Osteoblast (primary cell): ENCODE measurements around the gene LRRC4C. TPM values are rescaled to one million over a fixed set of nuclear protein-coding genes. Genes with fewer than 3 reads are reported as not detected.

Experiments used
- DNase-seq: peaks from one replicate; pipeline ENCODE4 v3.0.0; 2011; ENCODE audit warnings: low spot score, mixed read lengths; ENCODE audit not compliant: insufficient read length; ENCODE audit errors: missing footprints
- H2AFZ ChIP-seq: 2 replicates; pipeline ENCODE4 v1.6.0; 2011; ENCODE audit warnings: mild to moderate bottlenecking, low read length
- H3K27ac ChIP-seq: 2 replicates; pipeline ENCODE4 v1.5.1; 2011; ENCODE audit warnings: mild to moderate bottlenecking, low read depth, low read length, moderate library complexity
- H3K27me3 ChIP-seq: 2 replicates; pipeline ENCODE4 v1.6.0; 2012; ENCODE audit warnings: mild to moderate bottlenecking, control low read depth, inconsistent platforms, low read length, moderate library complexity; ENCODE audit not compliant: insufficient read depth
- H3K36me3 ChIP-seq: 2 replicates; pipeline ENCODE4 v1.5.1; 2011; ENCODE audit warnings: mild to moderate bottlenecking, low read length, control low read depth, moderate library complexity; ENCODE audit not compliant: insufficient read depth
- H3K4me1 ChIP-seq: 2 replicates; pipeline ENCODE4 v1.5.1; 2011; ENCODE audit warnings: mild to moderate bottlenecking, low read length, control low read depth, moderate library complexity; ENCODE audit not compliant: insufficient read depth
- H3K4me2 ChIP-seq: 2 replicates; pipeline ENCODE4 v1.6.0; 2011; ENCODE audit warnings: mild to moderate bottlenecking, low read length; ENCODE audit not compliant: insufficient read depth
- H3K4me3 ChIP-seq: fragments of 200-600 bp; sonication (generic); 3 replicates; pipeline ENCODE4 v1.5.1; 2012; ENCODE audit warnings: mild to moderate bottlenecking, low read length, inconsistent platforms; ENCODE audit not compliant: insufficient read depth
- H3K79me2 ChIP-seq: 2 replicates; pipeline ENCODE4 v1.6.0; 2012; ENCODE audit warnings: mild to moderate bottlenecking, low read length, control low read depth, inconsistent platforms; ENCODE audit not compliant: insufficient read depth
- H3K9me3 ChIP-seq: 2 replicates; pipeline ENCODE4 v1.5.1; 2011; ENCODE audit warnings: low read depth, low read length, control low read depth
- H4K20me1 ChIP-seq: 2 replicates; pipeline ENCODE4 v1.6.0; 2012; ENCODE audit warnings: mild to moderate bottlenecking, low read length, control low read depth; ENCODE audit not compliant: insufficient read depth
- total RNA-seq: library from RNA; depleted of rRNA; stranded (reverse); fragments of >200 nt; gene quantifications from 2 replicates; pipeline ENCODE4 v1.2.3, GENCODE V29; 2012
- TF ChIP-seq, protein P1 (sequence below): IDR thresholded peaks from 2 replicates; pipeline ENCODE4 v1.5.1; 2011; ENCODE audit warnings: mild to moderate bottlenecking, low read depth, low read length, moderate library complexity; ENCODE audit errors: extremely low read depth

Gene LRRC4C
- total RNA-seq, 1 donor, result 2.2 TPM

DNA sequence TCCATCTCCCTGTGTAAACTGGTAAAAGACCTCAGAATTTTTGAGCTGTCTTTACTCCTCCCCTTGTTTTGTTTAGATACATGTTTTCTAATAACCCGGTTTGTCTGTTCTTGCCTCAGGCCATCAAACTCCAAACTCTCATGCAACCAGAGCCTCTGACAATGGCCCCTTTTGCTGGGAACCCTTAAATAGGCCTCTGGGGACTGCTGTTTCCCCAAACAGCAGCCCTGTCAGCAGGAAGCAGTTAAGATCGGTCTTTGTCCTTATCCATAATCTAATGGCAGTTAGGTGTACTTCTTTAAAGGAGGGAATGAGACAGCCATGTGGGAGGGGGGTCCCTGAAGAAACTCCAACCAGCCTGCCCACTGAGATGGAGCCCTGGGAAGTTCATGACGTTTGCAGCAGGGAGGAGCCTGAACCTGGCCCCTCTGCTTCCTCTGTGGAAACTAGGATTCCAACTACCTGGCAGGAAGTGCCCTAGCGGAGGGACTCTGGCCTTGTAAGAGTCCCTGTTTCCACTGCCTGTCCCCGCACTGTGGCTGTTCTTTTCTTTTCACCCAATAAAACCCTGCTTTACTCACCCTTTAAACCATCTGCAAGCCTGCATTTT is 1354.4 kb downstream of the LRRC4C start:
- no peak for DNase-seq
- Histone ChIP-seq H3K27ac (no peak overlapping the region), H3K27me3 (no peaks in the 10 kb centered on the region), H3K9me3 (no peaks in the 10 kb centered on the region), H4K20me1 (no peaks in the 10 kb centered on the region), H3K4me1 (no peaks in the 10 kb centered on the region), H3K79me2 (no peaks in the 10 kb centered on the region), H3K36me3 (no peaks in the 10 kb centered on the region), H2AFZ (no peak overlapping the region), H3K4me3 (no peak overlapping the region), H3K4me2 (no peak overlapping the region)
- TF ChIP-seq, protein P1, sequence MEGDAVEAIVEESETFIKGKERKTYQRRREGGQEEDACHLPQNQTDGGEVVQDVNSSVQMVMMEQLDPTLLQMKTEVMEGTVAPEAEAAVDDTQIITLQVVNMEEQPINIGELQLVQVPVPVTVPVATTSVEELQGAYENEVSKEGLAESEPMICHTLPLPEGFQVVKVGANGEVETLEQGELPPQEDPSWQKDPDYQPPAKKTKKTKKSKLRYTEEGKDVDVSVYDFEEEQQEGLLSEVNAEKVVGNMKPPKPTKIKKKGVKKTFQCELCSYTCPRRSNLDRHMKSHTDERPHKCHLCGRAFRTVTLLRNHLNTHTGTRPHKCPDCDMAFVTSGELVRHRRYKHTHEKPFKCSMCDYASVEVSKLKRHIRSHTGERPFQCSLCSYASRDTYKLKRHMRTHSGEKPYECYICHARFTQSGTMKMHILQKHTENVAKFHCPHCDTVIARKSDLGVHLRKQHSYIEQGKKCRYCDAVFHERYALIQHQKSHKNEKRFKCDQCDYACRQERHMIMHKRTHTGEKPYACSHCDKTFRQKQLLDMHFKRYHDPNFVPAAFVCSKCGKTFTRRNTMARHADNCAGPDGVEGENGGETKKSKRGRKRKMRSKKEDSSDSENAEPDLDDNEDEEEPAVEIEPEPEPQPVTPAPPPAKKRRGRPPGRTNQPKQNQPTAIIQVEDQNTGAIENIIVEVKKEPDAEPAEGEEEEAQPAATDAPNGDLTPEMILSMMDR, result no peak

DNA sequence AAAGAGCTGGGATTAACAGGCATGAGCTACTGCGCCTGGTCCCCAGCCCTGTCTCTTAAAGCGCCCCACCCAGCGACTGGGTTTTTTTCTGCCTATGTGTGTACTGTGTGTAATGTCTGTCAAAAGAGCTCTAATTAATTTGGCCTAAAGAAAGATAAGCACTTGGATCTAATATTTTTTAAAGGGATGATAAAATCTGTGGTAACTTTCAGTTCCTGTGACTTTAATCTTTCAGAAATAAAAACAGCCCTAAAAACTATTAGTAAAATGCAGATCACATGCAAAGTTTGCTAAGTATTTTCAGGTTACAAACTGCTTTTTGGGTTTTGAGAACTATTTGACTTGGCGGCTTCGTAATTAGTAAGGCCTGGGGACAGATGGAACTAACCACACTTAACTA is 1358.7 kb downstream of the LRRC4C start:
- Histone ChIP-seq H3K79me2 (no peaks in the 10 kb centered on the region), H4K20me1 (no peaks in the 10 kb centered on the region), H3K4me1 (no peaks in the 10 kb centered on the region), H2AFZ (no peak overlapping the region), H3K4me2 (no peak overlapping the region), H3K27ac (no peak overlapping the region), H3K27me3 (no peaks in the 10 kb centered on the region), H3K36me3 (no peaks in the 10 kb centered on the region), H3K9me3 (no peaks in the 10 kb centered on the region), H3K4me3 (no peak overlapping the region)
- no peak for DNase-seq
- TF ChIP-seq, protein P1, result no peak

DNA sequence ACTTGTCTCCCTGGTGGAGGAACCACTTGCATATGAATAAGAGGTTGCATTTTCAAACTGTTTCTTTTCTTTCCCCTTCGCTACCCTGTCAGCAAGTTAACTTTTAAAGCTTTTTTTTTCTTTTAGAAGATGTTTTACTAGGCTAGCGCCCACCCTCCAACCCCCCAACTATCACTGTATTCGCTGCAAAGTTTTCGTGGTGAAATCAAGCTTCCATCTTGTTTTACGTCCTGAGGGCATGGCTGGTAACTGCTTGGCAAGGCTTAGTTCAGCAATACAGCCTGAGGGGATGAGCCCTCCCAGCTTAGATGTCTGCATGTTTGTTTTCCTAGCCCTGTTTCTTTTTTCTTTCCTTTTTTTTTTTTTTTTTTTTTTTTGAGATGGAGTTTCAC is 1359.3 kb downstream of the LRRC4C start:
- H3K36me3 ChIP-seq, result no peaks in the 10 kb centered on the region
- no peak overlapping the region for H3K4me2 ChIP-seq
- no peaks in the 10 kb centered on the region for H3K9me3 ChIP-seq
- TF ChIP-seq, protein P1, result no peak
- H3K27me3 ChIP-seq, result no peaks in the 10 kb centered on the region
- H4K20me1 ChIP-seq, result no peaks in the 10 kb centered on the region
- H3K4me1 ChIP-seq, result no peaks in the 10 kb centered on the region
- no peak overlapping the region for H2AFZ ChIP-seq
- H3K27ac ChIP-seq, result no peak overlapping the region
- no peak for DNase-seq
- no peaks in the 10 kb centered on the region for H3K79me2 ChIP-seq
- H3K4me3 ChIP-seq, result no peak overlapping the region

DNA sequence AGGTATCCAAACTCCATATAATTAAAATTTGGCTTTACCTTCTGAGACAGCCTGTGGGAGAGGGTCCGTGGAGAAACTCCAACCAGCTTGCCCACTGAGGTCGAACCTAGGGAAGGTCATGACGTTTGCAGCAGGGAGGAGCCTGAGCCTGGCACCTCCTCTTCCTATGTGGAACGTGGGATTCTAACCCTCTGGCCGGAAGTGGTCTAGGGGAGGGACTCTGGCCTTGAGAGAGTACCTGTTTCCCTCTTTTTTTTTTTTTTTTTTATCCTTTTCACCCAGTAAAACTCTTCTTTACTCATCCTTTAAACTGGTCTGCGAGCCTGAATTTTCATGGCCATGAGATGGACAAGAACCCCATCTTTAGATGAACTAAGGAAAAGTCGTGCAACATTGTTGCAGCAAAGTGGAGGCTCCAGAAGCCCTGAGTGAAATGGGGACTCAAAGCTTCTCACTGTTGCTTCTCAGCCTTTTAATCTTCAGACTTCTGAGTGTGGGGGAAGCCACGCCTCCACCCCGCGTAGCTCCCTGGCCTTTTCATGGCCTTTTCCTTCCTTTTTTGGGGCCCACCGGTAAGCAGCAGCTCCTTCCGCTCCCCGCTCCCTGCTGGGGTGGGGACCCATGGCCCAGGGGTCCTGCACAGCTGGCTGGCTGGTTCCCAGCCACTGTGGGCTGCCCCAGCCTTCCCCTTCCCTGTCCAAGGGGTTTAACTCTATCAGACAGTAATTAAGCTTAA is 1359.9 kb downstream of the LRRC4C start:
- Histone ChIP-seq H2AFZ (no peak overlapping the region), H4K20me1 (no peaks in the 10 kb centered on the region), H3K79me2 (no peaks in the 10 kb centered on the region), H3K4me3 (no peak overlapping the region), H3K4me2 (no peak overlapping the region), H3K9me3 (no peaks in the 10 kb centered on the region), H3K27me3 (no peaks in the 10 kb centered on the region), H3K36me3 (no peaks in the 10 kb centered on the region), H3K4me1 (no peaks in the 10 kb centered on the region), H3K27ac (no peak overlapping the region)
- DNase-seq, result no peak
- TF ChIP-seq, protein P1, result no peak
